B cell (primary cell): ENCODE measurements around the gene ZNF630. TPM values are rescaled to one million over a fixed set of nuclear protein-coding genes. Genes with fewer than 3 reads are reported as not detected.

Source experiments
- ATAC-seq: fragments of 200-7000 bp; cut with Tn5 transposase; one replicate; pipeline ENCODE4 v1.10.0; 2021; ENCODE audit warnings: low read depth, mild to moderate bottlenecking, moderate number of reproducible peaks, moderate library complexity
- CTCF ChIA-PET: fragments of 350-600 bp; sonication (Branson Sonifier 250); formaldehyde crosslinking; loops from one replicate; lab custom pipeline; 2021; ENCODE audit warnings: antibody characterized with exemption, inconsistent platforms; lab: Charles Lee
- POLR2A ChIA-PET: fragments of 350-600 bp; sonication (Branson Sonifier 250); formaldehyde crosslinking; loops from one replicate; lab custom pipeline; 2021; ENCODE audit warnings: antibody characterized with exemption; lab: Charles Lee
- DNase-seq: peaks from one replicate; pipeline ENCODE4 v3.0.0; 2013
- H2AFZ ChIP-seq: 2 replicates; pipeline ENCODE4 v1.6.1; 2012; ENCODE audit warnings: mild to moderate bottlenecking, low read depth, low read length; ENCODE audit not compliant: insufficient read depth, poor library complexity, severe bottlenecking
- H3K27ac ChIP-seq, 2 donors: 1 replicate in 1 of 2; 2 replicates in 1 of 2; pipeline ENCODE4 v1.5.1; 2012 to 2013; ENCODE audit warnings: low read length in 2 of 2, mild to moderate bottlenecking in 2 of 2, moderate library complexity in 1 of 2
- H3K27me3 ChIP-seq, 4 experiments: fragments of 200-600 bp in 1 of 4; sonication (generic) in 1 of 4; replicated peaks in 1 of 4; 1 replicate in 2 of 4; 2 replicates in 2 of 4; pipeline versions ENCODE4 v1.6.1 to v1.7.0; 2013 to 2016; ENCODE audit warnings: low read length in 3 of 4, mild to moderate bottlenecking in 2 of 4, mixed read lengths in 1 of 4, moderate library complexity in 1 of 4; ENCODE audit not compliant: insufficient read depth in 4 of 4, control insufficient read depth in 3 of 4; ENCODE audit errors: control extremely low read depth in 1 of 4
- H3K36me3 ChIP-seq, 2 experiments: replicated peaks in 1 of 2; 1 replicate in 1 of 2; 2 replicates in 1 of 2; pipeline versions ENCODE4 v1.6.1 to v1.7.1; 2013; ENCODE audit warnings: low read length in 1 of 2; ENCODE audit not compliant: insufficient read depth in 2 of 2, control insufficient read depth in 1 of 2; ENCODE audit errors: control extremely low read depth in 1 of 2, extremely low read depth in 1 of 2
- H3K4me1 ChIP-seq, 2 donors: fragments of 200-600 bp in 1 of 2; sonication (generic) in 1 of 2; 1 replicate in 1 of 2; 2 replicates in 1 of 2; pipeline versions ENCODE4 v1.5.1 to v1.6.1; 2013 to 2017; ENCODE audit warnings: low read length in 2 of 2; ENCODE audit not compliant: control insufficient read depth in 2 of 2, insufficient read depth in 2 of 2
- H3K4me2 ChIP-seq: replicated peaks from 2 replicates; pipeline ENCODE3; 2012; ENCODE audit warnings: mild to moderate bottlenecking, low read depth, low read length; ENCODE audit not compliant: poor library complexity, severe bottlenecking
- H3K4me3 ChIP-seq, 5 experiments: fragments of 200-600 bp in 1 of 5; sonication (generic) in 1 of 5; 1 replicate in 3 of 5; 2 replicates in 2 of 5; pipeline versions ENCODE4 v1.5.1 to v1.7.0; 2011 to 2016; ENCODE audit warnings: low read length in 4 of 5, mild to moderate bottlenecking in 4 of 5, low read depth in 2 of 5, control low read depth in 1 of 5, moderate library complexity in 1 of 5; ENCODE audit not compliant: insufficient read depth in 1 of 5; ENCODE audit errors: control extremely low read depth in 1 of 5, extremely low read depth in 1 of 5
- H3K79me2 ChIP-seq: fragments of 200-600 bp; sonication (generic); one replicate; pipeline ENCODE4 v1.6.0; 2016; ENCODE audit warnings: low read length; ENCODE audit not compliant: control insufficient read depth, insufficient read depth
- H3K9ac ChIP-seq: fragments of 200-600 bp; sonication (generic); 2 replicates; pipeline ENCODE4 v1.6.1; 2017; ENCODE audit warnings: mild to moderate bottlenecking, low read length, moderate library complexity
- H3K9me3 ChIP-seq, 3 donors: one replicate each; pipeline versions ENCODE4 v1.6.1 to v1.7.1; 2013; ENCODE audit warnings: low read length in 2 of 3; ENCODE audit not compliant: control insufficient read depth in 2 of 3, insufficient read depth in 1 of 3; ENCODE audit errors: control extremely low read depth in 1 of 3
- H4K20me1 ChIP-seq: 2 replicates; pipeline ENCODE4 v1.6.0; 2012; ENCODE audit warnings: mild to moderate bottlenecking, low read length; ENCODE audit not compliant: insufficient read depth, control insufficient read depth, poor library complexity, severe bottlenecking
- H3K27ac Mint-ChIP-seq: one replicate; pipeline ENCODE4 v1.8.0; 2021; ENCODE audit warnings: mixed read lengths
- H3K27me3 Mint-ChIP-seq: one replicate; pipeline ENCODE4 v1.8.0; 2021; ENCODE audit warnings: mixed read lengths
- H3K4me1 Mint-ChIP-seq: one replicate; pipeline ENCODE4 v1.8.0; 2021; ENCODE audit warnings: mixed read lengths
- H3K4me3 Mint-ChIP-seq: one replicate; pipeline ENCODE4 v1.8.0; 2021; ENCODE audit warnings: mixed read lengths
- H3K9me3 Mint-ChIP-seq: one replicate; pipeline ENCODE4 v1.8.0; 2022; ENCODE audit warnings: mixed read lengths; ENCODE audit not compliant: insufficient read depth
- EZH2 ChIP-seq: IDR thresholded peaks from 2 replicates; pipeline ENCODE4 v1.6.1; 2012; ENCODE audit warnings: borderline replicate concordance, low read depth, mild to moderate bottlenecking, moderate library complexity, low read length; ENCODE audit not compliant: insufficient read depth, poor library complexity, severe bottlenecking
- WGBS: methylation state at CpG from one replicate; pipeline ENCODE4 v1.1.5; 2013; ENCODE audit warnings: missing lambda C conversion rate; ENCODE audit not compliant: insufficient coverage; 5-methylcytosine and 5-hydroxymethylcytosine counted together
- intact Hi-C: fragments of 100-400 bp; cut with micrococcal nuclease; formaldehyde crosslinking; loops from one replicate; pipeline ENCODE4 v1.10.0; 2022
- polyA plus RNA-seq: library from polyadenylated mRNA; depleted of rRNA; stranded (reverse); fragments of >200 nt; gene quantifications from 2 replicates; pipeline ENCODE4 v1.2.3, GENCODE V29; 2012
- total RNA-seq, 2 donors: library from RNA; stranded (reverse); fragments of 120-200 nt in 1 of 2; gene quantifications; 1 replicate in 1 of 2; 2 replicates in 1 of 2; pipeline versions ENCODE4 v1.2.3 to v1.2.4, GENCODE V29; 2013 to 2022
- TF ChIP-seq, protein P1 (sequence below): fragments of 200-600 bp; IDR thresholded peaks from one replicate; pipeline ENCODE4 v1.8.0; 2022; ENCODE audit warnings: antibody characterized with exemption, mild to moderate bottlenecking

ZNF630 gene
- total and polyA plus RNA-seq, 2 donors (not counting 1 experiment from before 2014, with no cell fraction given), result 2.8 TPM; not detected in 1

GRCh38 chrX:48046846-48047245 lies 24.6 kb downstream of the ZNF630 start:
- no peak overlapping the region for H3K27ac ChIP-seq
- H2AFZ ChIP-seq, result no peak overlapping the region
- H3K27me3 ChIP-seq, result no peaks in the 10 kb centered on the region
- H3K9ac ChIP-seq, result no peak overlapping the region
- WGBS, result no CpG with 5 or more reads among the region's 5 CpGs
- H3K9me3 ChIP-seq, result no peaks in the 10 kb centered on the region
- Mint-ChIP-seq H3K9me3 (no peaks in the 10 kb centered on the region), H3K4me3 (no peak overlapping the region), H3K27ac (no peak overlapping the region), H3K27me3 (no peaks in the 10 kb centered on the region), H3K4me1 (no peaks in the 10 kb centered on the region)
- no peaks in the 10 kb centered on the region for H3K4me1 ChIP-seq
- H3K79me2 ChIP-seq, result no peaks in the 10 kb centered on the region
- no peak overlapping the region for H3K4me3 ChIP-seq
- TF ChIP-seq, protein P1, sequence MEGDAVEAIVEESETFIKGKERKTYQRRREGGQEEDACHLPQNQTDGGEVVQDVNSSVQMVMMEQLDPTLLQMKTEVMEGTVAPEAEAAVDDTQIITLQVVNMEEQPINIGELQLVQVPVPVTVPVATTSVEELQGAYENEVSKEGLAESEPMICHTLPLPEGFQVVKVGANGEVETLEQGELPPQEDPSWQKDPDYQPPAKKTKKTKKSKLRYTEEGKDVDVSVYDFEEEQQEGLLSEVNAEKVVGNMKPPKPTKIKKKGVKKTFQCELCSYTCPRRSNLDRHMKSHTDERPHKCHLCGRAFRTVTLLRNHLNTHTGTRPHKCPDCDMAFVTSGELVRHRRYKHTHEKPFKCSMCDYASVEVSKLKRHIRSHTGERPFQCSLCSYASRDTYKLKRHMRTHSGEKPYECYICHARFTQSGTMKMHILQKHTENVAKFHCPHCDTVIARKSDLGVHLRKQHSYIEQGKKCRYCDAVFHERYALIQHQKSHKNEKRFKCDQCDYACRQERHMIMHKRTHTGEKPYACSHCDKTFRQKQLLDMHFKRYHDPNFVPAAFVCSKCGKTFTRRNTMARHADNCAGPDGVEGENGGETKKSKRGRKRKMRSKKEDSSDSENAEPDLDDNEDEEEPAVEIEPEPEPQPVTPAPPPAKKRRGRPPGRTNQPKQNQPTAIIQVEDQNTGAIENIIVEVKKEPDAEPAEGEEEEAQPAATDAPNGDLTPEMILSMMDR, result no peak
- no peak for TF ChIP-seq EZH2
- CTCF ChIA-PET, result no interaction called here
- H3K36me3 ChIP-seq, result no peaks in the 10 kb centered on the region
- intact Hi-C loops, result no loop called here
- POLR2A ChIA-PET, result no interaction called here
- DNase-seq, result no peak
- no peaks in the 10 kb centered on the region for H4K20me1 ChIP-seq
- no peak for ATAC-seq
- no peak overlapping the region for H3K4me2 ChIP-seq

DNA sequence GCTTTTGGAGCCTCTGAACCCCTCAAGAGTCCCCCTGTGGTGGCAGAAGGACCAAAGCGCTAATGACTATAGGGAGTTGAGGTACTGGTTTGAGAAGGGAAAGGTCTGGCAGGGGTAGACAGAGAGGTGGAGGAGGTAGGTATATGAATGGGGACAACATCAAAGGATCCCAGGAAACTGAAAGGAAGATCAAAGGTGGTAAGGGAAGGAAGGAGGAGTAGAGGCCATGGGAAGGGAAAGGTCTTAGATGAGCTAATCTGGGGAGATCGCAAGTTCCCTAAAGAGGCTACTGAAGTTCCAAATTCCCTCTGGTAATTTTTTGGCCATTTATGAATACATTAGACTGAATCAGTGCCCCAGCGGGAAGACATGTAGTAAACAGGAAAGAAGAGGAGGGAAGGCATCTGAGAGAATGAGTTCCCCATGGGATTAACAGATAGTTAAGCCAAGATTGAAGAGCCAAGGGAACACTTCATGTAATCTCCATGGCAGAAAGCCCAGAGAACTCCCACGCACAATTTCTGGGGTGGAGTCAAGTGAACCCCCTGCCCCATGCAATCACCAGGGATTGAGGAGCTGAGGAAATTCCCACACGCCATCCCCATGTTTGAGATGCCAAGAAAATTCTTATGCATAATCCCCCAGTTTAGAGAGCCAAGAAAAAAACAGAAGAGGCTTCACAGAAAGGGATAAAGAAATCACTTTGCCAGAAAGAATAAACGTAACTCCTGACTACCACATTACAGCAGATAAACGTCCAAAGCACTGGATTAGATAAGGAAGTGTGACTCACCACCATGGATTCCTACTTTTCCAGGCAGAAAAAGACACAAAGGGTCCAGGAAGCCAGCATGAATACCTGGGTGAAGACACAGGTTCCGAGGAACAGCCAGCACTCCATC lies 25.8 kb downstream of the ZNF630 start:
- Histone ChIP-seq H3K79me2 (no peaks in the 10 kb centered on the region), H3K4me1 (no peaks in the 10 kb centered on the region), H3K9me3 (no peaks in the 10 kb centered on the region), H2AFZ (no peak overlapping the region), H3K4me2 (no peak overlapping the region), H3K4me3 (no peak overlapping the region), H3K36me3 (no peaks in the 10 kb centered on the region), H3K9ac (no peak overlapping the region), H3K27me3 (no peaks in the 10 kb centered on the region), H3K27ac (no peak overlapping the region), H4K20me1 (no peaks in the 10 kb centered on the region)
- WGBS, result 100% methylated on average over 1 of the region's 8 CpGs
- DNase-seq (no peak), ATAC-seq (no peak)
- no peak overlapping the region for H3K27ac Mint-ChIP-seq
- TF ChIP-seq EZH2, result no peak
- ChIA-PET POLR2A (no interaction called here), CTCF (no interaction called here)
- no peaks in the 10 kb centered on the region for H3K4me1 Mint-ChIP-seq
- no peaks in the 10 kb centered on the region for H3K9me3 Mint-ChIP-seq
- no peak overlapping the region for H3K4me3 Mint-ChIP-seq
- intact Hi-C loops, result no loop called here
- H3K27me3 Mint-ChIP-seq, result no peaks in the 10 kb centered on the region
